Spleen (tissue), 7 donors: ENCODE results near the gene HELQ.

ENCODE experiments used
- CTCF ChIP-seq, 11 experiments: fragments of 200-600 bp in 7 of 11; fragments of 450-650 bp in 4 of 11; sonication (generic) in 4 of 11; IDR thresholded peaks in 8 of 11; conservative IDR thresholded peaks in 3 of 11; 1 replicate in 7 of 11; 2 replicates in 4 of 11; pipeline versions ENCODE4 v1.4.0 to v1.8.0; 2016 to 2021; ENCODE audit warnings: antibody characterized with exemption in 11 of 11, inconsistent platforms in 4 of 11, mild to moderate bottlenecking in 1 of 11
- POLR2A ChIP-seq, 3 donors: fragments of 450-650 bp; IDR thresholded peaks; one replicate each; pipeline ENCODE4 v1.5.1; 2017; ENCODE audit warnings: antibody characterized with exemption in 3 of 3, mild to moderate bottlenecking in 1 of 3
- POLR2AphosphoS5 ChIP-seq, 3 donors: sonication (generic); formaldehyde crosslinking; IDR thresholded peaks; one replicate each; pipeline ENCODE4 v1.5.1; 2017; ENCODE audit warnings: antibody characterized with exemption in 3 of 3
- donor health status: DM: no; HTN: no; CAD: no; lungs with moderate emphysema.
- donor health status: DM: no; HTN: no; CAD: no.
- donor health status: DM: no; HTN: no; CAD: no.

DNA sequence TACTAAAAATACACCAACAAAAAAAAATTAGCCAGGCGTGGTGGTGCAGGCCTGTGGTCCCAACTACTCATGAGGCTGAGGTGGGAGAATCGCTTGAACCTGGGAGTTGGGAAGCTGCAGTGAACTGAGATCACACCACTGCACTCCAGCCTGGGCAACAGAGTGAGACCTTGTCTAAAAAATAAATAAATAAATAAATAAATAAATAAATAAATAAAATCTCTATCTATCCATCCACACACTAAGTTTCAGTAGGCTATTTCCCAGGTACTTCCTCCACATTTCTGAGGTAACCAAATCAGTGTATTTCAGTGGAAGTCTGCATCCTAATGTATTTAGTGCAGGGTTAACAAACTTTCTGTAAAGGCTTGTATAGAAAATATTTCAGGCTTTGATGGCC, 18.3 kb upstream of the HELQ start:
- TF ChIP-seq CTCF (IDR thresholded peaks at IDR 0.05 in 8 of 11, conservative IDR thresholded peaks at IDR 0.05 in 3 of 11) (no peak), POLR2AphosphoS5 (IDR thresholded peaks at IDR 0.05) (no peak), POLR2A (IDR thresholded peaks at IDR 0.05) (no peak)
